HEK293 (cell line): ENCODE results near the gene TRIM7.
A peak's percentile ranks its signal among the peaks of the same experiment; 100 is the strongest.

ENCODE experiments used
- CTCF ChIA-PET: fragments of 350-600 bp; formaldehyde crosslinking; extraction: SDS; loops from one replicate; lab custom pipeline; 2021; ENCODE audit warnings: antibody characterized with exemption; lab: Yijun Ruan, JAX
- POLR2A ChIA-PET: fragments of 300-600 bp; formaldehyde crosslinking; extraction: SDS; loops from one replicate; lab custom pipeline; 2020; ENCODE audit warnings: antibody characterized with exemption, inconsistent platforms; lab: Yijun Ruan, JAX
- H3K27ac ChIP-seq: fragments of 200-500 bp; sonication (Bioruptor generic); 2 replicates; pipeline ENCODE4 v1.5.1; 2014; ENCODE audit warnings: low read depth, low read length, control low read depth, inconsistent platforms; ENCODE audit errors: extremely low read depth
- H3K36me3 ChIP-seq, 2 experiments: fragments of 200-500 bp in 1 of 2; sonication (Bioruptor generic) in 1 of 2; 1 replicate in 1 of 2; 2 replicates in 1 of 2; pipeline ENCODE4 v1.5.1; 2014 to 2017; ENCODE audit warnings: inconsistent platforms in 2 of 2, low read length in 2 of 2; ENCODE audit not compliant: control insufficient read depth in 2 of 2, insufficient read depth in 1 of 2
- H3K4me1 ChIP-seq: fragments of 200-500 bp; sonication (Bioruptor generic); 2 replicates; pipeline ENCODE4 v1.5.1; 2014; ENCODE audit warnings: mild to moderate bottlenecking, low read length, inconsistent platforms; ENCODE audit not compliant: control insufficient read depth, insufficient read depth
- H3K4me3 ChIP-seq: 2 replicates; pipeline ENCODE4 v1.5.1; 2011; ENCODE audit warnings: low read depth, mild to moderate bottlenecking, control low read depth, low read length, moderate library complexity
- H3K9me3 ChIP-seq: fragments of 200-500 bp; sonication (Bioruptor generic); 2 replicates; pipeline ENCODE4 v1.5.1; 2014; ENCODE audit warnings: low read depth, low read length, inconsistent platforms; ENCODE audit not compliant: control insufficient read depth, insufficient read depth
- BCL11A ChIP-seq: fragments of 450-650 bp; formaldehyde crosslinking; IDR thresholded peaks from 2 replicates; pipeline ENCODE4 v1.5.1; 2016; ENCODE audit warnings: low read depth, missing biosample characterization, missing genetic modification characterization
- KLF1 ChIP-seq: fragments of 450-650 bp; formaldehyde crosslinking; IDR thresholded peaks from 2 replicates; pipeline ENCODE4 v1.5.1; 2016; ENCODE audit warnings: missing biosample characterization, missing genetic modification characterization
- KLF16 ChIP-seq: fragments of 450-650 bp; formaldehyde crosslinking; IDR thresholded peaks from 2 replicates; pipeline ENCODE4 v1.5.1; 2017; ENCODE audit warnings: missing biosample characterization, missing genetic modification characterization
- OSR2 ChIP-seq: fragments of 450-650 bp; formaldehyde crosslinking; IDR thresholded peaks from 2 replicates; pipeline ENCODE4 v1.5.1; 2016; ENCODE audit warnings: missing biosample characterization, missing genetic modification characterization
- PRDM1 ChIP-seq: fragments of 450-650 bp; formaldehyde crosslinking; IDR thresholded peaks from 2 replicates; pipeline ENCODE4; 2016; ENCODE audit warnings: missing biosample characterization, missing genetic modification characterization
- SCRT1 ChIP-seq: fragments of 450-650 bp; formaldehyde crosslinking; IDR thresholded peaks from 2 replicates; pipeline ENCODE4 v1.5.1; 2016; ENCODE audit warnings: missing biosample characterization, missing genetic modification characterization, borderline replicate concordance
- SCRT2 ChIP-seq: fragments of 450-650 bp; formaldehyde crosslinking; IDR thresholded peaks from 2 replicates; pipeline ENCODE4 v1.5.1; 2016; ENCODE audit warnings: missing biosample characterization, missing genetic modification characterization
- YY1 ChIP-seq: fragments of 450-650 bp; formaldehyde crosslinking; IDR thresholded peaks from 2 replicates; pipeline ENCODE4 v1.5.1; 2018; ENCODE audit warnings: missing biosample characterization, missing genetic modification characterization
- ZBTB20 ChIP-seq: fragments of 450-650 bp; formaldehyde crosslinking; IDR thresholded peaks from 2 replicates; pipeline ENCODE4 v1.5.1; 2016; ENCODE audit warnings: missing biosample characterization, missing genetic modification characterization
- ZIC2 ChIP-seq: fragments of 450-650 bp; formaldehyde crosslinking; IDR thresholded peaks from 2 replicates; pipeline ENCODE4 v1.5.1; 2016; ENCODE audit warnings: missing biosample characterization, missing genetic modification characterization
- ZNF146 ChIP-seq: fragments of 450-650 bp; formaldehyde crosslinking; IDR thresholded peaks from 2 replicates; pipeline ENCODE4 v1.5.1; 2016; ENCODE audit warnings: missing biosample characterization, missing genetic modification characterization
- ZNF292 ChIP-seq: fragments of 450-650 bp; formaldehyde crosslinking; IDR thresholded peaks from 2 replicates; pipeline ENCODE4 v1.5.1; 2016; ENCODE audit warnings: low read depth, missing biosample characterization, missing genetic modification characterization, borderline replicate concordance
- ZNF302 ChIP-seq: fragments of 450-650 bp; formaldehyde crosslinking; IDR thresholded peaks from 2 replicates; pipeline ENCODE4 v1.5.1; 2016; ENCODE audit warnings: missing biosample characterization, missing genetic modification characterization, low read depth
- ZNF362 ChIP-seq: fragments of 450-650 bp; formaldehyde crosslinking; IDR thresholded peaks from 2 replicates; pipeline ENCODE4 v1.5.1; 2016; ENCODE audit warnings: missing biosample characterization, missing genetic modification characterization
- ZNF423 ChIP-seq: fragments of 450-650 bp; formaldehyde crosslinking; IDR thresholded peaks from 2 replicates; pipeline ENCODE4 v1.5.1; 2016; ENCODE audit warnings: missing biosample characterization, missing genetic modification characterization
- ZNF561 ChIP-seq: fragments of 450-650 bp; IDR thresholded peaks from 2 replicates; pipeline ENCODE4 v1.5.1; 2018; ENCODE audit warnings: missing biosample characterization, missing genetic modification characterization, borderline replicate concordance
- ZNF585B ChIP-seq: fragments of 450-650 bp; formaldehyde crosslinking; IDR thresholded peaks from 2 replicates; pipeline ENCODE4 v1.5.1; 2016; ENCODE audit warnings: missing biosample characterization, missing genetic modification characterization
- ZNF645 ChIP-seq: fragments of 450-650 bp; formaldehyde crosslinking; IDR thresholded peaks from 2 replicates; pipeline ENCODE4; 2016; ENCODE audit warnings: missing biosample characterization, missing genetic modification characterization
- ZNF768 ChIP-seq: fragments of 450-650 bp; formaldehyde crosslinking; IDR thresholded peaks from 2 replicates; pipeline ENCODE4 v1.5.1; 2018; ENCODE audit warnings: missing biosample characterization, mild to moderate bottlenecking, missing genetic modification characterization
- ZNF777 ChIP-seq: fragments of 450-650 bp; formaldehyde crosslinking; IDR thresholded peaks from 2 replicates; pipeline ENCODE4 v1.5.1; 2017; ENCODE audit warnings: missing biosample characterization, missing genetic modification characterization, borderline replicate concordance
- ZNF843 ChIP-seq: fragments of 450-650 bp; formaldehyde crosslinking; IDR thresholded peaks from 2 replicates; pipeline ENCODE4 v1.5.1; 2016; ENCODE audit warnings: missing biosample characterization, missing genetic modification characterization
- ZXDB ChIP-seq: fragments of 450-650 bp; formaldehyde crosslinking; IDR thresholded peaks from 2 replicates; pipeline ENCODE4 v1.5.1; 2016; ENCODE audit warnings: missing biosample characterization, missing genetic modification characterization
- TF ChIP-seq, protein P1 (sequence below): fragments of 450-650 bp; formaldehyde crosslinking; IDR thresholded peaks from 2 replicates; pipeline ENCODE4 v1.5.1; 2017; ENCODE audit warnings: missing biosample characterization, missing genetic modification characterization
- TF ChIP-seq, protein P2 (sequence below): fragments of 450-650 bp; formaldehyde crosslinking; IDR thresholded peaks from 2 replicates; pipeline ENCODE4 v1.5.1; 2016; ENCODE audit warnings: missing biosample characterization, missing genetic modification characterization
- TF ChIP-seq, protein P3 (sequence below): fragments of 450-650 bp; formaldehyde crosslinking; IDR thresholded peaks from 2 replicates; pipeline ENCODE4 v1.5.1; 2016; ENCODE audit warnings: missing biosample characterization, missing genetic modification characterization, borderline replicate concordance

TRIM7 gene

GRCh38 chr5:181173420-181174342, 31.3 kb downstream of the TRIM7 start (continued):
- TF ChIP-seq ZNF561 (tag by site-specific recombination) (peak; percentile 99), KLF16 (tag by site-specific recombination) (0 out of 2 replicates have a peak, but pooled peaks have one; percentile 41), KLF1 (tag by site-specific recombination) (peak; percentile 61), ZNF302 (no peak), BCL11A (tag by site-specific recombination) (peak; percentile 87), ZNF585B (tag by site-specific recombination) (peak; percentile 95), ZNF768 (tag by site-specific recombination) (no peak), ZNF423 (tag by site-specific recombination) (no peak; the same call in 1 of the 2 replicates), ZNF843 (tag by site-specific recombination) (peak; percentile 49), ZNF645 (no peak), ZBTB20 (tag by site-specific recombination) (peak; percentile 94), ZNF292 (tag by site-specific recombination) (no peak)
- TF ChIP-seq, protein P1, sequence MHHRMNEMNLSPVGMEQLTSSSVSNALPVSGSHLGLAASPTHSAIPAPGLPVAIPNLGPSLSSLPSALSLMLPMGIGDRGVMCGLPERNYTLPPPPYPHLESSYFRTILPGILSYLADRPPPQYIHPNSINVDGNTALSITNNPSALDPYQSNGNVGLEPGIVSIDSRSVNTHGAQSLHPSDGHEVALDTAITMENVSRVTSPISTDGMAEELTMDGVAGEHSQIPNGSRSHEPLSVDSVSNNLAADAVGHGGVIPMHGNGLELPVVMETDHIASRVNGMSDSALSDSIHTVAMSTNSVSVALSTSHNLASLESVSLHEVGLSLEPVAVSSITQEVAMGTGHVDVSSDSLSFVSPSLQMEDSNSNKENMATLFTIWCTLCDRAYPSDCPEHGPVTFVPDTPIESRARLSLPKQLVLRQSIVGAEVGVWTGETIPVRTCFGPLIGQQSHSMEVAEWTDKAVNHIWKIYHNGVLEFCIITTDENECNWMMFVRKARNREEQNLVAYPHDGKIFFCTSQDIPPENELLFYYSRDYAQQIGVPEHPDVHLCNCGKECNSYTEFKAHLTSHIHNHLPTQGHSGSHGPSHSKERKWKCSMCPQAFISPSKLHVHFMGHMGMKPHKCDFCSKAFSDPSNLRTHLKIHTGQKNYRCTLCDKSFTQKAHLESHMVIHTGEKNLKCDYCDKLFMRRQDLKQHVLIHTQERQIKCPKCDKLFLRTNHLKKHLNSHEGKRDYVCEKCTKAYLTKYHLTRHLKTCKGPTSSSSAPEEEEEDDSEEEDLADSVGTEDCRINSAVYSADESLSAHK (tag by site-specific recombination): peak; percentile 48; the same call in 1 of the 2 replicates

DNA sequence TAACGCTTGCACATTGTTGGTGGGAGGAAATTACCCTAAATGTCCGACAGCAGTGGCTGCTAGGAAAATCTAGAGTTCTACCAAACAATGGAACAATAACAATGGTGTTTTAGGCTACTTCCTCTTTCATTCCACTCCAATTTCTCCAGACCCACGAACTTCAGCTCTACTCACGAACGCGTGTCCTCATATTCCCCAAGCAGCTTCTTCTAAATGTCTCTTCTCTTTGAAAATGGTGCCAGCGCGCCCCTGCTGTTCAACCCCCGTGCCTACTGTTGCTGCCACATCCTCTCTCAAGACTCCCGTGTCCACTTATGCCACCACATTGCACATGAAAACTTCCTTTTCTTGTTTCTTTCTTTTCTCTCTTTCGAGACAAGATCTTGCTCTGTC, 32.0 kb downstream of the TRIM7 start:
- no peaks in the 10 kb centered on the region for H3K36me3 ChIP-seq
- H3K4me3 ChIP-seq: peak overlapping the region; percentile 40
- POLR2A ChIA-PET: interaction anchor here (1.5 to 2.1 kb wide), 6 partner anchors 12 to 51 kb away, joined by 5 to 9 read pairs (median 7); partner anchors contain the start of gene TRIM41
- H3K4me1 ChIP-seq: peaks cover 6% of the 10 kb centered on the region; the same call in 1 of the 2 replicates
- no peaks in the 10 kb centered on the region for H3K9me3 ChIP-seq
- TF ChIP-seq SCRT1 (tag by site-specific recombination) (0 out of 2 replicates have a peak, but pooled peaks have one; percentile 30), ZIC2 (tag by site-specific recombination) (0 out of 2 replicates have a peak, but pooled peaks have one; percentile 47), SCRT2 (tag by site-specific recombination) (peak; percentile 77), OSR2 (no peak), ZNF362 (tag by site-specific recombination) (no peak), ZXDB (tag by site-specific recombination) (peak; percentile 86), YY1 (tag by site-specific recombination) (peak; percentile 24; the same call in 1 of the 2 replicates), ZNF777 (tag by site-specific recombination) (0 out of 2 replicates have a peak, but pooled peaks have one; percentile 36), ZNF302 (no peak), PRDM1 (tag by site-specific recombination) (no peak), ZNF146 (tag by site-specific recombination) (0 out of 2 replicates have a peak, but pooled peaks have one; percentile 13)
- TF ChIP-seq, protein P2, sequence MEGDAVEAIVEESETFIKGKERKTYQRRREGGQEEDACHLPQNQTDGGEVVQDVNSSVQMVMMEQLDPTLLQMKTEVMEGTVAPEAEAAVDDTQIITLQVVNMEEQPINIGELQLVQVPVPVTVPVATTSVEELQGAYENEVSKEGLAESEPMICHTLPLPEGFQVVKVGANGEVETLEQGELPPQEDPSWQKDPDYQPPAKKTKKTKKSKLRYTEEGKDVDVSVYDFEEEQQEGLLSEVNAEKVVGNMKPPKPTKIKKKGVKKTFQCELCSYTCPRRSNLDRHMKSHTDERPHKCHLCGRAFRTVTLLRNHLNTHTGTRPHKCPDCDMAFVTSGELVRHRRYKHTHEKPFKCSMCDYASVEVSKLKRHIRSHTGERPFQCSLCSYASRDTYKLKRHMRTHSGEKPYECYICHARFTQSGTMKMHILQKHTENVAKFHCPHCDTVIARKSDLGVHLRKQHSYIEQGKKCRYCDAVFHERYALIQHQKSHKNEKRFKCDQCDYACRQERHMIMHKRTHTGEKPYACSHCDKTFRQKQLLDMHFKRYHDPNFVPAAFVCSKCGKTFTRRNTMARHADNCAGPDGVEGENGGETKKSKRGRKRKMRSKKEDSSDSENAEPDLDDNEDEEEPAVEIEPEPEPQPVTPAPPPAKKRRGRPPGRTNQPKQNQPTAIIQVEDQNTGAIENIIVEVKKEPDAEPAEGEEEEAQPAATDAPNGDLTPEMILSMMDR (tag by site-specific recombination): peak; percentile 71; the same call in 1 of the 2 replicates
- TF ChIP-seq, protein P3, sequence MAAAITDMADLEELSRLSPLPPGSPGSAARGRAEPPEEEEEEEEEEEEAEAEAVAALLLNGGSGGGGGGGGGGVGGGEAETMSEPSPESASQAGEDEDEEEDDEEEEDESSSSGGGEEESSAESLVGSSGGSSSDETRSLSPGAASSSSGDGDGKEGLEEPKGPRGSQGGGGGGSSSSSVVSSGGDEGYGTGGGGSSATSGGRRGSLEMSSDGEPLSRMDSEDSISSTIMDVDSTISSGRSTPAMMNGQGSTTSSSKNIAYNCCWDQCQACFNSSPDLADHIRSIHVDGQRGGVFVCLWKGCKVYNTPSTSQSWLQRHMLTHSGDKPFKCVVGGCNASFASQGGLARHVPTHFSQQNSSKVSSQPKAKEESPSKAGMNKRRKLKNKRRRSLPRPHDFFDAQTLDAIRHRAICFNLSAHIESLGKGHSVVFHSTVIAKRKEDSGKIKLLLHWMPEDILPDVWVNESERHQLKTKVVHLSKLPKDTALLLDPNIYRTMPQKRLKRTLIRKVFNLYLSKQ: no peak
- peak overlapping the region; percentile 67 for H3K27ac ChIP-seq
- CTCF ChIA-PET: interaction anchor here (0.6 to 4.3 kb wide), 10 partner anchors 9 to 304 kb away, joined by 3 to 23 read pairs (median 3); no protein-coding TSS in a partner anchor
